ENCODE results near the gene PSMC2.
A peak's percentile ranks its signal among the peaks of the same experiment; 100 is the strongest.

The PSMC2 gene

GRCh38 chr7:103347507-103348267, at the start of gene PSMC2:
Gene PSMC2, plus strand, starts transcription at chr7:103347643. Its CDS starts 69 bp downstream, at chr7:103347712.
- no peaks in the 10 kb centered on the region for H3K9me3 ChIP-seq (replicated peaks; ENCODE audit: insufficient read depth, low read length)
- H3K4me2 ChIP-seq (ENCODE audit: low read depth, low read length): peak within 1 kb of the TSS; percentile 92
- H3K9ac ChIP-seq (ENCODE audit: low read length): peak within 1 kb of the TSS; percentile 95
- no peak for TF ChIP-seq EZH2 (optimal IDR thresholded peaks at IDR 0.05; ENCODE audit: low read depth, low read length)
- TF ChIP-seq, protein P1, sequence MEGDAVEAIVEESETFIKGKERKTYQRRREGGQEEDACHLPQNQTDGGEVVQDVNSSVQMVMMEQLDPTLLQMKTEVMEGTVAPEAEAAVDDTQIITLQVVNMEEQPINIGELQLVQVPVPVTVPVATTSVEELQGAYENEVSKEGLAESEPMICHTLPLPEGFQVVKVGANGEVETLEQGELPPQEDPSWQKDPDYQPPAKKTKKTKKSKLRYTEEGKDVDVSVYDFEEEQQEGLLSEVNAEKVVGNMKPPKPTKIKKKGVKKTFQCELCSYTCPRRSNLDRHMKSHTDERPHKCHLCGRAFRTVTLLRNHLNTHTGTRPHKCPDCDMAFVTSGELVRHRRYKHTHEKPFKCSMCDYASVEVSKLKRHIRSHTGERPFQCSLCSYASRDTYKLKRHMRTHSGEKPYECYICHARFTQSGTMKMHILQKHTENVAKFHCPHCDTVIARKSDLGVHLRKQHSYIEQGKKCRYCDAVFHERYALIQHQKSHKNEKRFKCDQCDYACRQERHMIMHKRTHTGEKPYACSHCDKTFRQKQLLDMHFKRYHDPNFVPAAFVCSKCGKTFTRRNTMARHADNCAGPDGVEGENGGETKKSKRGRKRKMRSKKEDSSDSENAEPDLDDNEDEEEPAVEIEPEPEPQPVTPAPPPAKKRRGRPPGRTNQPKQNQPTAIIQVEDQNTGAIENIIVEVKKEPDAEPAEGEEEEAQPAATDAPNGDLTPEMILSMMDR (IDR thresholded peaks at IDR 0.05; ENCODE audit: low read length): no peak
- no peak for TF ChIP-seq EZH2phosphoT487 (IDR thresholded peaks at IDR 0.05; ENCODE audit: low read length)
- H3K4me1 ChIP-seq (ENCODE audit: low read length): peaks cover 27% of the 10 kb centered on the region
- 0 out of 2 replicates have a peak, but pooled peaks cover 3% of the 10 kb centered on the region for H3K36me3 ChIP-seq (replicated peaks; ENCODE audit: insufficient read depth, low read length)
- H3K79me2 ChIP-seq (ENCODE audit: low read length): peaks cover 82% of the 10 kb centered on the region
- H3K27me3 ChIP-seq (replicated peaks; ENCODE audit: insufficient read depth, low read length): no peaks in the 10 kb centered on the region
- peaks cover 23% of the 10 kb centered on the region for H4K20me1 ChIP-seq (ENCODE audit: insufficient read depth, low read length)
- DNase-seq: peak; percentile 89
- H3K9me2 ChIP-seq (replicated peaks; ENCODE audit: insufficient read depth, low read length): no peaks in the 10 kb centered on the region
- peak within 1 kb of the TSS; percentile 86 for H3K27ac ChIP-seq (ENCODE audit: low read length)
- H3F3A ChIP-seq (ENCODE audit: insufficient read depth, low read length): peaks cover 35% of the 10 kb centered on the region
- H3K4me3 ChIP-seq (ENCODE audit: low read length): peak within 1 kb of the TSS; percentile 96
- H2AFZ ChIP-seq (ENCODE audit: low read length): peak within 1 kb of the TSS; percentile 91

- H3K36me3 ChIP-seq (replicated peaks; ENCODE audit: insufficient read depth, low read length): peaks cover 12% of the 10 kb centered on the region; the same call in 1 of the 2 replicates
- H4K20me1 ChIP-seq (ENCODE audit: insufficient read depth, low read length): no peaks in the 10 kb centered on the region
- peak overlapping the region; percentile 83 for H3K9ac ChIP-seq (ENCODE audit: low read length)
- H3K4me3 ChIP-seq (ENCODE audit: low read length): peak overlapping the region; percentile 87
- DNase-seq: no peak
- H3K4me1 ChIP-seq (ENCODE audit: low read length): peaks cover 17% of the 10 kb centered on the region
- H3K4me2 ChIP-seq (ENCODE audit: low read depth, low read length): peak overlapping the region; percentile 93
- H3K79me2 ChIP-seq (ENCODE audit: low read length): peaks cover 48% of the 10 kb centered on the region
- H3K9me3 ChIP-seq (replicated peaks; ENCODE audit: insufficient read depth, low read length): no peaks in the 10 kb centered on the region
- H2AFZ ChIP-seq (ENCODE audit: low read length): peak overlapping the region; percentile 62
- peak overlapping the region; percentile 82; the same call in 1 of the 2 replicates for H3K27ac ChIP-seq (ENCODE audit: low read length)
- no peaks in the 10 kb centered on the region for H3K9me2 ChIP-seq (replicated peaks; ENCODE audit: insufficient read depth, low read length)
- peaks cover 10% of the 10 kb centered on the region for H3F3A ChIP-seq (ENCODE audit: insufficient read depth, low read length)
- no peaks in the 10 kb centered on the region for H3K27me3 ChIP-seq (replicated peaks; ENCODE audit: insufficient read depth, low read length)
- TF ChIP-seq EZH2phosphoT487 (IDR thresholded peaks at IDR 0.05; ENCODE audit: low read length) (no peak), EZH2 (optimal IDR thresholded peaks at IDR 0.05; ENCODE audit: low read depth, low read length) (no peak)
- TF ChIP-seq, protein P1 (IDR thresholded peaks at IDR 0.05; ENCODE audit: low read length): no peak
Measured at GRCh38 chr7:103297837-103298179, 49.6 kb upstream of the PSMC2 start.

- H4K20me1 ChIP-seq (ENCODE audit: insufficient read depth, low read length): no peaks in the 10 kb centered on the region
- no peaks in the 10 kb centered on the region for H3K27me3 ChIP-seq (replicated peaks; ENCODE audit: insufficient read depth, low read length)
- no peak overlapping the region for H3K27ac ChIP-seq (ENCODE audit: low read length)
- H2AFZ ChIP-seq (ENCODE audit: low read length): no peak overlapping the region
- no peaks in the 10 kb centered on the region for H3K9me3 ChIP-seq (replicated peaks; ENCODE audit: insufficient read depth, low read length)
- H3K79me2 ChIP-seq (ENCODE audit: low read length): peaks cover 55% of the 10 kb centered on the region
- H3K4me3 ChIP-seq (ENCODE audit: low read length): no peak overlapping the region
- peaks cover 10% of the 10 kb centered on the region for H3F3A ChIP-seq (ENCODE audit: insufficient read depth, low read length)
- H3K4me2 ChIP-seq (ENCODE audit: low read depth, low read length): no peak overlapping the region
- no peaks in the 10 kb centered on the region for H3K9me2 ChIP-seq (replicated peaks; ENCODE audit: insufficient read depth, low read length)
- TF ChIP-seq EZH2 (optimal IDR thresholded peaks at IDR 0.05; ENCODE audit: low read depth, low read length) (no peak), EZH2phosphoT487 (IDR thresholded peaks at IDR 0.05; ENCODE audit: low read length) (no peak)
- TF ChIP-seq, protein P1 (IDR thresholded peaks at IDR 0.05; ENCODE audit: low read length): no peak
- no peak overlapping the region for H3K9ac ChIP-seq (ENCODE audit: low read length)
- H3K4me1 ChIP-seq (ENCODE audit: low read length): peaks cover 17% of the 10 kb centered on the region
- no peak for DNase-seq
- peaks cover 18% of the 10 kb centered on the region; the same call in 1 of the 2 replicates for H3K36me3 ChIP-seq (replicated peaks; ENCODE audit: insufficient read depth, low read length)
Measured at GRCh38 chr7:103299660-103300059, 47.8 kb upstream of the PSMC2 start.

Data from MM.1S (cell line).